WTC11 (cell line): ENCODE results near the gene RPL35A. TPM values are rescaled to one million over a fixed set of nuclear protein-coding genes. Genes with fewer than 3 reads are reported as not detected.

ENCODE experiments used
- ATAC-seq: fragments of 200-7000 bp; cut with Tn5 transposase; 2 replicates; pipeline ENCODE4 v1.10.0; 2021; ENCODE audit warnings: mild to moderate bottlenecking, moderate library complexity
- CTCF ChIA-PET: fragments of 300-600 bp; sonication (Branson Sonifier 250); formaldehyde crosslinking; loops from one replicate; lab custom pipeline; 2021; ENCODE audit warnings: antibody characterized with exemption; lab: Charles Lee
- POLR2A ChIA-PET: fragments of 350-600 bp; sonication (Branson Sonifier 250); formaldehyde crosslinking; loops from one replicate; lab custom pipeline; 2021; ENCODE audit warnings: antibody characterized with exemption; lab: Charles Lee
- DNase-seq: peaks from one replicate; pipeline ENCODE4 v3.0.0; 2021; ENCODE audit warnings: low spot score
- H3K27ac Mint-ChIP-seq: 2 replicates; pipeline ENCODE4 v1.8.0; 2021; ENCODE audit warnings: mixed read lengths
- H3K27me3 Mint-ChIP-seq: 2 replicates; pipeline ENCODE4 v1.8.0; 2021; ENCODE audit warnings: low read depth, mild to moderate bottlenecking, moderate library complexity, mixed read lengths
- H3K36me3 Mint-ChIP-seq: 2 replicates; pipeline ENCODE4 v1.8.0; 2021; ENCODE audit warnings: mixed read lengths
- H3K4me1 Mint-ChIP-seq: 2 replicates; pipeline ENCODE4 v1.8.0; 2022; ENCODE audit warnings: mixed read lengths
- H3K4me3 Mint-ChIP-seq: 2 replicates; pipeline ENCODE4 v1.8.0; 2021; ENCODE audit warnings: mild to moderate bottlenecking, moderate library complexity, mixed read lengths
- H3K9me3 Mint-ChIP-seq: 2 replicates; pipeline ENCODE4 v1.8.0; 2021; ENCODE audit warnings: mixed read lengths
- ATF3 ChIP-seq: sonication (generic); formaldehyde crosslinking; conservative IDR thresholded peaks from 2 replicates; pipeline ENCODE4 v1.8.1; 2022; ENCODE audit warnings: mild to moderate bottlenecking, missing genetic modification reagents
- ESRRA ChIP-seq: sonication (generic); formaldehyde crosslinking; IDR thresholded peaks from 2 replicates; pipeline ENCODE4 v1.8.1; 2022; ENCODE audit warnings: mild to moderate bottlenecking, missing genetic modification reagents, borderline replicate concordance
- FOXK1 ChIP-seq: sonication (generic); formaldehyde crosslinking; IDR thresholded peaks from 2 replicates; pipeline ENCODE4 v1.8.0; 2022; ENCODE audit warnings: mild to moderate bottlenecking, moderate library complexity, missing genetic modification reagents
- FOXP1 ChIP-seq: sonication (generic); formaldehyde crosslinking; IDR thresholded peaks from 2 replicates; pipeline ENCODE4 v1.8.0; 2022; ENCODE audit warnings: missing genetic modification reagents, mild to moderate bottlenecking, moderate library complexity, borderline replicate concordance
- GABPB1 ChIP-seq: sonication (generic); formaldehyde crosslinking; IDR thresholded peaks from 2 replicates; pipeline ENCODE4 v1.8.1; 2023; ENCODE audit warnings: mild to moderate bottlenecking, missing genetic modification reagents
- JUN ChIP-seq: sonication (generic); formaldehyde crosslinking; IDR thresholded peaks from 2 replicates; pipeline ENCODE4 v1.8.0; 2023; ENCODE audit warnings: mild to moderate bottlenecking, missing genetic modification reagents
- MAX ChIP-seq: sonication (generic); formaldehyde crosslinking; IDR thresholded peaks from 2 replicates; pipeline ENCODE4 v1.8.0; 2022; ENCODE audit warnings: mild to moderate bottlenecking, missing genetic modification reagents
- RORB ChIP-seq: fragments of 250-450 bp; sonication (Bioruptor Pico); IDR thresholded peaks from 2 replicates; pipeline ENCODE4 v1.9.0; 2021; ENCODE audit warnings: mild to moderate bottlenecking
- SMAD3 ChIP-seq: sonication (generic); formaldehyde crosslinking; IDR thresholded peaks from 2 replicates; pipeline ENCODE4 v1.8.0; 2022; ENCODE audit warnings: missing genetic modification reagents, mild to moderate bottlenecking, borderline replicate concordance
- SMAD4 ChIP-seq: sonication (generic); formaldehyde crosslinking; IDR thresholded peaks from 2 replicates; pipeline ENCODE4 v1.8.0; 2022; ENCODE audit warnings: mild to moderate bottlenecking, missing genetic modification reagents
- SP1 ChIP-seq: sonication (generic); formaldehyde crosslinking; conservative IDR thresholded peaks from 2 replicates; pipeline ENCODE4 v1.8.1; 2022; ENCODE audit warnings: missing genetic modification reagents
- TEAD1 ChIP-seq: sonication (generic); formaldehyde crosslinking; IDR thresholded peaks from 2 replicates; pipeline ENCODE4 v1.8.0; 2022; ENCODE audit warnings: mild to moderate bottlenecking, missing genetic modification reagents
- ZNF263 ChIP-seq: sonication (generic); formaldehyde crosslinking; IDR thresholded peaks from 2 replicates; pipeline ENCODE4 v1.8.1; 2022; ENCODE audit warnings: low read depth, mild to moderate bottlenecking, moderate library complexity, missing genetic modification reagents
- ZNF416 ChIP-seq: fragments of 250-450 bp; sonication (Bioruptor Pico); IDR thresholded peaks from 2 replicates; pipeline ENCODE4 v1.9.0; 2021; ENCODE audit warnings: mild to moderate bottlenecking, inconsistent platforms
- ZNF425 ChIP-seq: fragments of 250-450 bp; sonication (Bioruptor Pico); conservative IDR thresholded peaks from 2 replicates; pipeline ENCODE4 v1.9.0; 2021; ENCODE audit warnings: mild to moderate bottlenecking
- ZSCAN18 ChIP-seq: fragments of 250-450 bp; sonication (Bioruptor Pico); IDR thresholded peaks from 2 replicates; pipeline ENCODE4 v2.1.2; 2022; ENCODE audit warnings: mild to moderate bottlenecking, moderate library complexity
- total RNA-seq: library from RNA; stranded (reverse); gene quantifications from 3 replicates; pipeline ENCODE4 v1.2.3, GENCODE V29; 2021
- TF ChIP-seq, protein P1 (sequence below): sonication (generic); formaldehyde crosslinking; IDR thresholded peaks from 2 replicates; pipeline ENCODE4 v1.8.0; 2023; ENCODE audit warnings: mild to moderate bottlenecking, missing genetic modification reagents
- TF ChIP-seq, protein P2 (sequence below): sonication (generic); formaldehyde crosslinking; IDR thresholded peaks from 2 replicates; pipeline ENCODE4 v1.8.0; 2022; ENCODE audit warnings: mild to moderate bottlenecking, missing genetic modification reagents
- TF ChIP-seq, protein P3 (sequence below): sonication (generic); formaldehyde crosslinking; IDR thresholded peaks from 2 replicates; pipeline ENCODE4 v1.8.0; 2022; ENCODE audit warnings: mild to moderate bottlenecking, missing genetic modification reagents
- TF ChIP-seq, protein P4 (sequence below): sonication (generic); formaldehyde crosslinking; IDR thresholded peaks from 2 replicates; pipeline ENCODE4 v1.8.1; 2022; ENCODE audit warnings: mild to moderate bottlenecking, moderate library complexity, missing genetic modification reagents

RPL35A gene
- total RNA-seq, 1 experiment from 2014 or later, result 1,384 TPM

- TF ChIP-seq, protein P1, sequence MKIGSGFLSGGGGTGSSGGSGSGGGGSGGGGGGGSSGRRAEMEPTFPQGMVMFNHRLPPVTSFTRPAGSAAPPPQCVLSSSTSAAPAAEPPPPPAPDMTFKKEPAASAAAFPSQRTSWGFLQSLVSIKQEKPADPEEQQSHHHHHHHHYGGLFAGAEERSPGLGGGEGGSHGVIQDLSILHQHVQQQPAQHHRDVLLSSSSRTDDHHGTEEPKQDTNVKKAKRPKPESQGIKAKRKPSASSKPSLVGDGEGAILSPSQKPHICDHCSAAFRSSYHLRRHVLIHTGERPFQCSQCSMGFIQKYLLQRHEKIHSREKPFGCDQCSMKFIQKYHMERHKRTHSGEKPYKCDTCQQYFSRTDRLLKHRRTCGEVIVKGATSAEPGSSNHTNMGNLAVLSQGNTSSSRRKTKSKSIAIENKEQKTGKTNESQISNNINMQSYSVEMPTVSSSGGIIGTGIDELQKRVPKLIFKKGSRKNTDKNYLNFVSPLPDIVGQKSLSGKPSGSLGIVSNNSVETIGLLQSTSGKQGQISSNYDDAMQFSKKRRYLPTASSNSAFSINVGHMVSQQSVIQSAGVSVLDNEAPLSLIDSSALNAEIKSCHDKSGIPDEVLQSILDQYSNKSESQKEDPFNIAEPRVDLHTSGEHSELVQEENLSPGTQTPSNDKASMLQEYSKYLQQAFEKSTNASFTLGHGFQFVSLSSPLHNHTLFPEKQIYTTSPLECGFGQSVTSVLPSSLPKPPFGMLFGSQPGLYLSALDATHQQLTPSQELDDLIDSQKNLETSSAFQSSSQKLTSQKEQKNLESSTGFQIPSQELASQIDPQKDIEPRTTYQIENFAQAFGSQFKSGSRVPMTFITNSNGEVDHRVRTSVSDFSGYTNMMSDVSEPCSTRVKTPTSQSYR (CRISPR knock-in tag), result no peak
- no peak for TF ChIP-seq SMAD4
- no peak for TF ChIP-seq FOXP1 (CRISPR knock-in tag)
- no peak for TF ChIP-seq ZNF263 (CRISPR knock-in tag)
Measured at GRCh38 chr3:197959500-197959890, 9.5 kb downstream of the RPL35A start (continued).

DNA sequence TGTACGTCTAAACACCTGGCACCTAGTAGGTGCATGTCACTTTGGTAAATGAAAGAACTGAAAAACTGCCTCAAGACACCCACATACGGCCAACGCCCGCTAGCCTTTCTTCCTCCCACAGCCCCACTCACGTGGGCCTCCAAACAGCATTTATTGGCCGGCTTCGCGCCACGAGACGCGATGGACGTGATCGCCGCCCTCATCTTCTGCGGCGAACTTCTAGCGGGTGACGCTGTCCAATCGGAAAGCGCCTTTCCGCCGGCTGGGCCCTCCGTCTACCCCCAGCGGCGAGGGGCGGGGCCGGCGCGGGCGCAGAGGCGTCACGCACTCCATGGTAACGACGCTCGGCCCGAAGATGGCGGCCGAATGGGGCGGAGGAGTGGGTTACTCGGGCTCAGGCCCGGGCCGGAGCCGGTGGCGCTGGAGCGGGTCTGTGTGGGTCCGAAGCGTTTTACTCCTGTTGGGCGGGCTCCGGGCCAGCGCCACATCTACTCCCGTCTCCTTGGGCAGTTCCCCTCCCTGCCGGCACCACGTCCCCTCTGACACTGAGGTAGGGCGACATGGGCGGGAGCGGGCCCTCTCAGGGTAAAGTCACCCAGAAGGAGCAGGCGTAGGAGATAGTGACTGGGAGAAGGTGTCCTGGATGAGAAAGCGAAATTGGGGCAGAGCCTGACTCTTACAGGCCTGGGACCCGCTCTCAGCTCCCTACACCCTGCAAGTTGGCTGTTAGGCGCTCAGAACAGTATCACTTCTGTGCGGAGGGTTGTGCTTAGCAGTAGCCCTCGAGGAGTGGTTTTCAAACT is 10.1 kb downstream of the RPL35A start, which contains the start of gene LMLN:
TSS of gene LMLN (plus strand) at position 327 of the 803 bp plus-strand sequence. CDS start at position 356, 29 bp downstream.
- peaks cover 13% of the 10 kb centered on the region for H3K36me3 Mint-ChIP-seq
- peak within 1 kb of the TSS; percentile 85; the same call in 1 of the 2 replicates for H3K27ac Mint-ChIP-seq
- DNase-seq, result peak; percentile 92
- peaks cover 14% of the 10 kb centered on the region for H3K27me3 Mint-ChIP-seq
- peaks cover 3% of the 10 kb centered on the region; the same call in 1 of the 2 replicates for H3K9me3 Mint-ChIP-seq
- H3K4me1 Mint-ChIP-seq, result peaks cover 28% of the 10 kb centered on the region
- ChIA-PET POLR2A (no interaction called here), CTCF (no interaction called here)
- peak within 1 kb of the TSS; percentile 79 for H3K4me3 Mint-ChIP-seq
- ATAC-seq, result peak; percentile 78
- TF ChIP-seq, protein P2, sequence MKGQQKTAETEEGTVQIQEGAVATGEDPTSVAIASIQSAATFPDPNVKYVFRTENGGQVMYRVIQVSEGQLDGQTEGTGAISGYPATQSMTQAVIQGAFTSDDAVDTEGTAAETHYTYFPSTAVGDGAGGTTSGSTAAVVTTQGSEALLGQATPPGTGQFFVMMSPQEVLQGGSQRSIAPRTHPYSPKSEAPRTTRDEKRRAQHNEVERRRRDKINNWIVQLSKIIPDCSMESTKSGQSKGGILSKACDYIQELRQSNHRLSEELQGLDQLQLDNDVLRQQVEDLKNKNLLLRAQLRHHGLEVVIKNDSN (CRISPR knock-in tag), result peak; percentile 92
- TF ChIP-seq SMAD3 (0 out of 2 replicates have a peak, but pooled peaks have one; percentile 49), ZSCAN18 (no peak), ZNF425 (CRISPR knock-in tag) (no peak), JUN (0 out of 2 replicates have a peak, but pooled peaks have one; percentile 38), ESRRA (CRISPR knock-in tag) (no peak; the same call in 1 of the 2 replicates), FOXP1 (CRISPR knock-in tag) (peak; percentile 66; the same call in 1 of the 2 replicates), GABPB1 (no peak), TEAD1 (CRISPR knock-in tag) (peak; percentile 75), FOXK1 (CRISPR knock-in tag) (peak; percentile 85), MAX (CRISPR knock-in tag) (peak; percentile 93), ATF3 (no peak), ZNF416 (CRISPR knock-in tag) (0 out of 2 replicates have a peak, but pooled peaks have one; percentile 22), SP1 (peak; percentile 97), RORB (no peak)
- TF ChIP-seq, protein P3, sequence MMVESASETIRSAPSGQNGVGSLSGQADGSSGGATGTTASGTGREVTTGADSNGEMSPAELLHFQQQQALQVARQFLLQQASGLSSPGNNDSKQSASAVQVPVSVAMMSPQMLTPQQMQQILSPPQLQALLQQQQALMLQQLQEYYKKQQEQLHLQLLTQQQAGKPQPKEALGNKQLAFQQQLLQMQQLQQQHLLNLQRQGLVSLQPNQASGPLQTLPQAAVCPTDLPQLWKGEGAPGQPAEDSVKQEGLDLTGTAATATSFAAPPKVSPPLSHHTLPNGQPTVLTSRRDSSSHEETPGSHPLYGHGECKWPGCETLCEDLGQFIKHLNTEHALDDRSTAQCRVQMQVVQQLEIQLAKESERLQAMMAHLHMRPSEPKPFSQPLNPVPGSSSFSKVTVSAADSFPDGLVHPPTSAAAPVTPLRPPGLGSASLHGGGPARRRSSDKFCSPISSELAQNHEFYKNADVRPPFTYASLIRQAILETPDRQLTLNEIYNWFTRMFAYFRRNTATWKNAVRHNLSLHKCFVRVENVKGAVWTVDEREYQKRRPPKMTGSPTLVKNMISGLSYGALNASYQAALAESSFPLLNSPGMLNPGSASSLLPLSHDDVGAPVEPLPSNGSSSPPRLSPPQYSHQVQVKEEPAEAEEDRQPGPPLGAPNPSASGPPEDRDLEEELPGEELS (CRISPR knock-in tag), result 0 out of 2 replicates have a peak, but pooled peaks have one; percentile 75
- TF ChIP-seq, protein P1 (CRISPR knock-in tag), result peak; percentile 59; the same call in 1 of the 2 replicates
- TF ChIP-seq, protein P4, sequence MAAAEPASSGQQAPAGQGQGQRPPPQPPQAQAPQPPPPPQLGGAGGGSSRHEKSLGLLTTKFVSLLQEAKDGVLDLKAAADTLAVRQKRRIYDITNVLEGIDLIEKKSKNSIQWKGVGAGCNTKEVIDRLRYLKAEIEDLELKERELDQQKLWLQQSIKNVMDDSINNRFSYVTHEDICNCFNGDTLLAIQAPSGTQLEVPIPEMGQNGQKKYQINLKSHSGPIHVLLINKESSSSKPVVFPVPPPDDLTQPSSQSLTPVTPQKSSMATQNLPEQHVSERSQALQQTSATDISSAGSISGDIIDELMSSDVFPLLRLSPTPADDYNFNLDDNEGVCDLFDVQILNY, result peak; percentile 81; the same call in 1 of the 2 replicates
